ENCODE data around the gene ANKRD37. TPM values are rescaled to one million over a fixed set of nuclear protein-coding genes. Genes with fewer than 3 reads are reported as not detected.

Gene ANKRD37
- total and polyA plus RNA-seq, 2 of the 8 experiments (the other 6 are each of a cell fraction or from before 2014, with no cell fraction given): 2.8 to 3.4 TPM

- TF ChIP-seq CHD7 (IDR thresholded peaks at IDR 0.05; ENCODE audit: insufficient replicate concordance, low read length): no peak
- no peak for TF ChIP-seq GABPA (IDR thresholded peaks at IDR 0.05; ENCODE audit: borderline replicate concordance, insufficient read depth, low read length)
- no peak for TF ChIP-seq KDM5A (IDR thresholded peaks at IDR 0.05; ENCODE audit: low read length)
- TF ChIP-seq TEAD4 (IDR thresholded peaks at IDR 0.05; ENCODE audit: low read depth, low read length): no peak
- no peak for TF ChIP-seq CREB1 (IDR thresholded peaks at IDR 0.05)
- TF ChIP-seq SIRT6 (IDR thresholded peaks at IDR 0.05; ENCODE audit: low read length): no peak
- TF ChIP-seq RAD21 (IDR thresholded peaks at IDR 0.05 in 1 of 2, conservative IDR thresholded peaks at IDR 0.05 in 1 of 2; ENCODE audit: low read depth in 2 of 2, low read length in 2 of 2): no peak
- no peak for TF ChIP-seq KDM1A (IDR thresholded peaks at IDR 0.05; ENCODE audit: borderline replicate concordance, low read length)
- TF ChIP-seq E2F6 (IDR thresholded peaks at IDR 0.05): no peak
- TF ChIP-seq CHD1 (IDR thresholded peaks at IDR 0.05; ENCODE audit: low read depth, low read length): no peak
Observed at GRCh38 chr4:185364886-185365285, 31.8 kb upstream of the ANKRD37 start (continued).

All from H1 (cell line).